Measurements from ENCODE around the gene TOP2B.

- TF ChIP-seq SMC3 (conservative IDR thresholded peaks at IDR 0.05; ENCODE audit: insufficient read depth, low read depth, low read length) (no peak), SOX6 (IDR thresholded peaks at IDR 0.05) (no peak), POLR2A (conservative IDR thresholded peaks at IDR 0.05) (no peak), POLR2AphosphoS5 (IDR thresholded peaks at IDR 0.05; ENCODE audit: control insufficient read depth, insufficient read depth, low read depth, low read length) (no peak), RAD51 (IDR thresholded peaks at IDR 0.05; ENCODE audit: borderline replicate concordance, low read depth) (no peak), ZBTB26 (CRISPR knock-in tag; IDR thresholded peaks at IDR 0.05) (no peak), RNF2 (IDR thresholded peaks at IDR 0.05) (no peak), ELF1 (tag; IDR thresholded peaks at IDR 0.05) (no peak), KDM4B (IDR thresholded peaks at IDR 0.05; ENCODE audit: borderline replicate concordance in 2 of 2, low read depth in 1 of 2) (no peak), CTCF (IDR thresholded peaks at IDR 0.05 in 2 of 3, conservative IDR thresholded peaks at IDR 0.05 in 1 of 3; ENCODE audit: insufficient read depth in 2 of 3, low read depth in 1 of 3, low read length in 3 of 3) (no peak)
- TF ChIP-seq, protein P1, sequence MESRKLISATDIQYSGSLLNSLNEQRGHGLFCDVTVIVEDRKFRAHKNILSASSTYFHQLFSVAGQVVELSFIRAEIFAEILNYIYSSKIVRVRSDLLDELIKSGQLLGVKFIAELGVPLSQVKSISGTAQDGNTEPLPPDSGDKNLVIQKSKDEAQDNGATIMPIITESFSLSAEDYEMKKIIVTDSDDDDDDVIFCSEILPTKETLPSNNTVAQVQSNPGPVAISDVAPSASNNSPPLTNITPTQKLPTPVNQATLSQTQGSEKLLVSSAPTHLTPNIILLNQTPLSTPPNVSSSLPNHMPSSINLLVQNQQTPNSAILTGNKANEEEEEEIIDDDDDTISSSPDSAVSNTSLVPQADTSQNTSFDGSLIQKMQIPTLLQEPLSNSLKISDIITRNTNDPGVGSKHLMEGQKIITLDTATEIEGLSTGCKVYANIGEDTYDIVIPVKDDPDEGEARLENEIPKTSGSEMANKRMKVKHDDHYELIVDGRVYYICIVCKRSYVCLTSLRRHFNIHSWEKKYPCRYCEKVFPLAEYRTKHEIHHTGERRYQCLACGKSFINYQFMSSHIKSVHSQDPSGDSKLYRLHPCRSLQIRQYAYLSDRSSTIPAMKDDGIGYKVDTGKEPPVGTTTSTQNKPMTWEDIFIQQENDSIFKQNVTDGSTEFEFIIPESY (CRISPR knock-in tag; IDR thresholded peaks at IDR 0.05), result no peak
- TF ChIP-seq, protein P2, sequence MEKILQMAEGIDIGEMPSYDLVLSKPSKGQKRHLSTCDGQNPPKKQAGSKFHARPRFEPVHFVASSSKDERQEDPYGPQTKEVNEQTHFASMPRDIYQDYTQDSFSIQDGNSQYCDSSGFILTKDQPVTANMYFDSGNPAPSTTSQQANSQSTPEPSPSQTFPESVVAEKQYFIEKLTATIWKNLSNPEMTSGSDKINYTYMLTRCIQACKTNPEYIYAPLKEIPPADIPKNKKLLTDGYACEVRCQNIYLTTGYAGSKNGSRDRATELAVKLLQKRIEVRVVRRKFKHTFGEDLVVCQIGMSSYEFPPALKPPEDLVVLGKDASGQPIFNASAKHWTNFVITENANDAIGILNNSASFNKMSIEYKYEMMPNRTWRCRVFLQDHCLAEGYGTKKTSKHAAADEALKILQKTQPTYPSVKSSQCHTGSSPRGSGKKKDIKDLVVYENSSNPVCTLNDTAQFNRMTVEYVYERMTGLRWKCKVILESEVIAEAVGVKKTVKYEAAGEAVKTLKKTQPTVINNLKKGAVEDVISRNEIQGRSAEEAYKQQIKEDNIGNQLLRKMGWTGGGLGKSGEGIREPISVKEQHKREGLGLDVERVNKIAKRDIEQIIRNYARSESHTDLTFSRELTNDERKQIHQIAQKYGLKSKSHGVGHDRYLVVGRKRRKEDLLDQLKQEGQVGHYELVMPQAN (IDR thresholded peaks at IDR 0.05; ENCODE audit: borderline replicate concordance), result no peak
Measured at GRCh38 chr3:25587975-25588374, 76.7 kb downstream of the TOP2B start.
